Naive thymus-derived CD4-positive, alpha-beta T cell (primary cell): ENCODE results near the gene FN1. TPM values are rescaled to one million over a fixed set of nuclear protein-coding genes. Genes with fewer than 3 reads are reported as not detected.

Source experiments
- ATAC-seq: fragments of 150-1000 bp; cut with Tn5 transposase; 2 replicates; pipeline ENCODE4 v1.10.0; 2021; ENCODE audit warnings: mild to moderate bottlenecking, moderate library complexity
- CTCF ChIA-PET: fragments of 350-600 bp; sonication (Branson Sonifier 250); formaldehyde crosslinking; loops from one replicate; lab custom pipeline; 2021; ENCODE audit warnings: antibody characterized with exemption; lab: Charles Lee
- POLR2A ChIA-PET: fragments of 350-600 bp; sonication (Branson Sonifier 250); formaldehyde crosslinking; loops from one replicate; lab custom pipeline; 2021; ENCODE audit warnings: antibody characterized with exemption, inconsistent platforms; lab: Charles Lee
- DNase-seq, 9 donors: peaks; one replicate each; pipeline versions ENCODE4 v3.0.0 to v3.0.0-alpha.2; 2020 to 2022; ENCODE audit warnings: mixed read lengths in 1 of 9
- H3K27ac ChIP-seq: one replicate; pipeline ENCODE4 v1.7.0; 2013; ENCODE audit warnings: mild to moderate bottlenecking, low read depth, low read length, moderate library complexity
- H3K27me3 ChIP-seq, 2 donors: one replicate each; pipeline ENCODE4 v1.7.0; 2013; ENCODE audit warnings: low read length in 2 of 2, mild to moderate bottlenecking in 2 of 2, moderate library complexity in 2 of 2; ENCODE audit not compliant: control insufficient read depth in 2 of 2, insufficient read depth in 2 of 2
- H3K36me3 ChIP-seq, 3 experiments: 1 replicate in 2 of 3; 2 replicates in 1 of 3; pipeline ENCODE4 v1.7.0; 2013; ENCODE audit warnings: low read length in 3 of 3, mild to moderate bottlenecking in 3 of 3, moderate library complexity in 1 of 3; ENCODE audit not compliant: insufficient read depth in 3 of 3, control insufficient read depth in 2 of 3
- H3K4me1 ChIP-seq, 2 donors: one replicate each; pipeline ENCODE4 v1.7.0; 2013; ENCODE audit warnings: low read length in 2 of 2, mild to moderate bottlenecking in 2 of 2, moderate library complexity in 1 of 2; ENCODE audit not compliant: control insufficient read depth in 2 of 2, insufficient read depth in 2 of 2
- H3K4me3 ChIP-seq: 2 replicates; pipeline ENCODE4 v1.7.0; 2013; ENCODE audit warnings: mild to moderate bottlenecking, low read length
- H3K9me3 ChIP-seq, 3 experiments: 1 replicate in 2 of 3; 2 replicates in 1 of 3; pipeline ENCODE4 v1.7.0; 2013; ENCODE audit warnings: low read length in 3 of 3; ENCODE audit not compliant: control insufficient read depth in 2 of 3
- H3K27ac Mint-ChIP-seq, 9 donors: one replicate each; pipeline ENCODE4 v1.8.0; 2020 to 2022; ENCODE audit warnings: mixed read lengths in 9 of 9, mild to moderate bottlenecking in 8 of 9, moderate library complexity in 5 of 9, inconsistent platforms in 2 of 9
- H3K27me3 Mint-ChIP-seq, 5 donors: one replicate each; pipeline ENCODE4 v1.8.0; 2021 to 2022; ENCODE audit warnings: mixed read lengths in 5 of 5, mild to moderate bottlenecking in 1 of 5
- H3K36me3 Mint-ChIP-seq, 5 donors: one replicate each; pipeline ENCODE4 v1.8.0; 2020 to 2022; ENCODE audit warnings: mixed read lengths in 5 of 5, mild to moderate bottlenecking in 3 of 5, inconsistent platforms in 1 of 5
- H3K4me1 Mint-ChIP-seq, 7 donors: one replicate each; pipeline ENCODE4 v1.8.0; 2020 to 2022; ENCODE audit warnings: mixed read lengths in 7 of 7, mild to moderate bottlenecking in 3 of 7, inconsistent platforms in 1 of 7
- H3K4me3 Mint-ChIP-seq, 10 donors: one replicate each; pipeline ENCODE4 v1.8.0; 2020 to 2022; ENCODE audit warnings: mild to moderate bottlenecking in 10 of 10, mixed read lengths in 10 of 10, moderate library complexity in 6 of 10, inconsistent platforms in 2 of 10
- H3K9me3 Mint-ChIP-seq, 11 donors: one replicate each; pipeline ENCODE4 v1.8.0; 2020 to 2022; ENCODE audit warnings: mixed read lengths in 11 of 11, mild to moderate bottlenecking in 4 of 11, inconsistent platforms in 1 of 11, moderate library complexity in 1 of 11
- intact Hi-C, 2 donors: fragments of 100-400 bp; cut with micrococcal nuclease; formaldehyde crosslinking; loops; one replicate each; pipeline ENCODE4 v1.15.1; 2023
- polyA plus RNA-seq, 2 donors: library from polyadenylated mRNA; unstranded; fragments of 300-500 nt; fragmentation: Illumina TruSeq; gene quantifications; one replicate each; pipeline ENCODE4 v1.2.3, GENCODE V29; 2021
- total RNA-seq, 6 experiments: library from RNA in 5 of 6; stranded (reverse) in 5 of 6; gene quantifications; 1 replicate in 5 of 6; 2 replicates in 1 of 6; pipeline ENCODE4 v1.2.3 and lab custom pipeline; 2021 to 2026

FN1 gene
- total and polyA plus RNA-seq, 7 experiments from 2014 or later = 0.13 to 2.2 (median 0.68) TPM

- Mint-ChIP-seq H3K4me1 (peaks cover 0 to 2% (median 0%) of the 10 kb centered on the region in 7 donors), H3K4me3 (no peak overlapping the region), H3K36me3 (peaks cover 18 to 47% (median 33%) of the 10 kb centered on the region in 5 donors), H3K9me3 (peaks cover 0 to 3% (median 0%) of the 10 kb centered on the region in 11 donors), H3K27me3 (no peaks in the 10 kb centered on the region), H3K27ac (no peak overlapping the region)
- ChIA-PET CTCF (no interaction called here), POLR2A (no interaction called here)
- Histone ChIP-seq H3K27ac (no peak overlapping the region), H3K9me3 (no peaks in the 10 kb centered on the region), H3K27me3 (no peaks in the 10 kb centered on the region), H3K4me1 (no peaks in the 10 kb centered on the region), H3K36me3 (peaks cover 0 to 11% (median 0%) of the 10 kb centered on the region in 3 experiments), H3K4me3 (no peak overlapping the region)
- ATAC-seq = no peak
- DNase-seq = no peak
- intact Hi-C loops = no loop called here
These were observed 69.3 kb downstream of the FN1 start for GRCh38 chr2:215366440-215367032.

- peaks cover 0 to 2% (median 0%) of the 10 kb centered on the region in 7 donors for H3K4me1 Mint-ChIP-seq
- H3K9me3 Mint-ChIP-seq = peaks cover 0 to 3% (median 0%) of the 10 kb centered on the region in 11 donors
- H3K4me3 ChIP-seq = no peak overlapping the region
- CTCF ChIA-PET = no interaction called here
- ATAC-seq (no peak), DNase-seq (no peak)
- H3K4me1 ChIP-seq = no peaks in the 10 kb centered on the region
- no peak overlapping the region for H3K4me3 Mint-ChIP-seq
- H3K27me3 ChIP-seq = no peaks in the 10 kb centered on the region
- H3K27me3 Mint-ChIP-seq = no peaks in the 10 kb centered on the region
- H3K27ac Mint-ChIP-seq = peak overlapping the region in 1 of 9 donors; percentile 27
- no peak overlapping the region for H3K27ac ChIP-seq
- intact Hi-C loops = no loop called here
- H3K36me3 Mint-ChIP-seq = peaks cover 18 to 50% (median 37%) of the 10 kb centered on the region in 5 donors
- H3K36me3 ChIP-seq = peaks cover 0 to 11% (median 0%) of the 10 kb centered on the region in 3 experiments
- no peaks in the 10 kb centered on the region for H3K9me3 ChIP-seq
- POLR2A ChIA-PET = no interaction called here
These were observed 70.6 kb downstream of the FN1 start for GRCh38 chr2:215365184-215365658.

- no peak for DNase-seq
- CTCF ChIA-PET = no interaction called here
- Mint-ChIP-seq H3K4me1 (peaks cover 0 to 2% (median 0%) of the 10 kb centered on the region in 7 donors), H3K27me3 (no peaks in the 10 kb centered on the region), H3K4me3 (no peak overlapping the region), H3K9me3 (peaks cover 0 to 3% (median 0%) of the 10 kb centered on the region in 11 donors), H3K27ac (no peak overlapping the region), H3K36me3 (peaks cover 17 to 52% (median 37%) of the 10 kb centered on the region in 5 donors)
- H3K36me3 ChIP-seq = peaks cover 0 to 11% (median 0%) of the 10 kb centered on the region in 3 experiments
- no peaks in the 10 kb centered on the region for H3K4me1 ChIP-seq
- H3K27ac ChIP-seq = no peak overlapping the region
- no peaks in the 10 kb centered on the region for H3K27me3 ChIP-seq
- no peak for ATAC-seq
- no peak overlapping the region for H3K4me3 ChIP-seq
- intact Hi-C loops = no loop called here
- H3K9me3 ChIP-seq = no peaks in the 10 kb centered on the region
- POLR2A ChIA-PET = no interaction called here
These were observed 71.4 kb downstream of the FN1 start for GRCh38 chr2:215364157-215365155.

DNA sequence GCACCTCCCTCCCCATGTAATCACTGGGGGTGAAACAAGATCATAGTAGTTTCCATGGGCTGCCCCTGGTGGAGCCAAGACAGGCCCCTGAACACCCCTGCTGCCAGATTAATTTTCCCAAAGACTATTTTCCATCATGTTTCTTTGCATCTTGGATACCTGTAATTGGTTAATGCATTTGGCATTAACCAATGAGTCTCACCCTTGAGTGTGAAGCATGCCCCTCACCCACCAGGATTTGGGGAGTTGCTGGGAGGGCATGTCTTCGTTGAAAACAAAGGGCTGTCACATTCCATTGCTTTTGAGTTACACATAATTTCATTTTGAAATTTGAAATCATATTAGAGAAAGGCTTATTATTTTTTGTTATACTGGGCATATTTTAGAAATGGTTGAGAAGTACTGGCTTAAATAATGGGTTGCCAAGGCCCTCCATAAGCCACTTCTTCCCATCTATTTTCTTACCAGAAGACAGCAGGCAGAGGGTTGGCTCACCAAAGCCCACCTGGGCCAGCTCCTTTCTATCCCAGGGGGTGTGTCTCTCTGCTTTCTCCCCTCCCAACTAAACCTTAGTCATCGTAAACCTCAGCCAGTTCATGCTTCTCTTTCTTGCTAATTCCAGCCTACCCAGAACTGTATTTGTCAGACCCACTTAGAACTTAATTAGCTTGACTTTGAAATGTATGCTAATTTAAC, 72.3 kb downstream of the FN1 start:
- intact Hi-C loops = no loop called here
- Histone ChIP-seq H3K27me3 (no peaks in the 10 kb centered on the region), H3K4me1 (no peaks in the 10 kb centered on the region), H3K27ac (no peak overlapping the region), H3K9me3 (no peaks in the 10 kb centered on the region), H3K4me3 (no peak overlapping the region), H3K36me3 (peaks cover 0 to 11% (median 0%) of the 10 kb centered on the region in 3 experiments)
- H3K4me3 Mint-ChIP-seq = no peak overlapping the region
- CTCF ChIA-PET = no interaction called here
- peaks cover 17 to 57% (median 37%) of the 10 kb centered on the region in 5 donors for H3K36me3 Mint-ChIP-seq
- DNase-seq = no peak
- peaks cover 0 to 3% (median 0%) of the 10 kb centered on the region in 11 donors for H3K9me3 Mint-ChIP-seq
- H3K4me1 Mint-ChIP-seq = peaks cover 0 to 2% (median 0%) of the 10 kb centered on the region in 7 donors
- POLR2A ChIA-PET = no interaction called here
- ATAC-seq = no peak
- H3K27me3 Mint-ChIP-seq = no peaks in the 10 kb centered on the region
- H3K27ac Mint-ChIP-seq = no peak overlapping the region

GRCh38 chr2:215363039-215363438, 72.8 kb downstream of the FN1 start:
- POLR2A ChIA-PET = no interaction called here
- H3K4me1 Mint-ChIP-seq = peaks cover 0 to 2% (median 0%) of the 10 kb centered on the region in 7 donors

GRCh38 chr2:215362562-215362904, 73.3 kb downstream of the FN1 start:
- Mint-ChIP-seq H3K9me3 (peaks cover 0 to 3% (median 0%) of the 10 kb centered on the region in 11 donors), H3K4me1 (peaks cover 0 to 2% (median 0%) of the 10 kb centered on the region in 7 donors), H3K36me3 (peaks cover 14 to 56% (median 41%) of the 10 kb centered on the region in 5 donors), H3K27ac (no peak overlapping the region), H3K27me3 (no peaks in the 10 kb centered on the region), H3K4me3 (no peak overlapping the region)
- H3K4me1 ChIP-seq = no peaks in the 10 kb centered on the region
- no peaks in the 10 kb centered on the region for H3K27me3 ChIP-seq
- POLR2A ChIA-PET = no interaction called here
- intact Hi-C loops = no loop called here
- CTCF ChIA-PET = no interaction called here
- H3K9me3 ChIP-seq = no peaks in the 10 kb centered on the region
- DNase-seq (no peak), ATAC-seq (no peak)
- no peak overlapping the region for H3K27ac ChIP-seq
- no peak overlapping the region for H3K4me3 ChIP-seq
- H3K36me3 ChIP-seq = peaks cover 0 to 11% (median 0%) of the 10 kb centered on the region in 3 experiments

More at GRCh38 chr2:215363039-215363438, 72.8 kb downstream of the FN1 start:
- peaks cover 0 to 11% (median 0%) of the 10 kb centered on the region in 3 experiments for H3K36me3 ChIP-seq
- H3K36me3 Mint-ChIP-seq = peaks cover 17 to 58% (median 41%) of the 10 kb centered on the region in 5 donors
- DNase-seq (no peak), ATAC-seq (no peak)
- no peaks in the 10 kb centered on the region for H3K27me3 Mint-ChIP-seq
- CTCF ChIA-PET = no interaction called here
- H3K27ac ChIP-seq = no peak overlapping the region
- no peaks in the 10 kb centered on the region for H3K9me3 ChIP-seq
- H3K4me3 ChIP-seq = no peak overlapping the region
- peaks cover 0 to 3% (median 0%) of the 10 kb centered on the region in 11 donors for H3K9me3 Mint-ChIP-seq
- no peak overlapping the region for H3K4me3 Mint-ChIP-seq
- intact Hi-C loops = no loop called here
- no peaks in the 10 kb centered on the region for H3K4me1 ChIP-seq
- H3K27ac Mint-ChIP-seq = no peak overlapping the region
- H3K27me3 ChIP-seq = no peaks in the 10 kb centered on the region
